ENCODE results near the gene MRPL14. TPM values are rescaled to one million over a fixed set of nuclear protein-coding genes. Genes with fewer than 3 reads are reported as not detected.
A peak's percentile ranks its signal among the peaks of the same experiment; 100 is the strongest.

The MRPL14 gene
- total and polyA plus RNA-seq, 9 of the 15 experiments (the other 6 are each of a cell fraction or from before 2014, with no cell fraction given) = 126 to 424 (median 165) TPM

GRCh38 chr6:44064089-44064947 lies 62.9 kb downstream of the MRPL14 start (continued):
- no peak for TF ChIP-seq E2F8 (IDR thresholded peaks at IDR 0.05; ENCODE audit: low read depth, partially characterized antibody)
- peak; percentile 78 for TF ChIP-seq L3MBTL2 (IDR thresholded peaks at IDR 0.05)
- TF ChIP-seq NR1H2 (CRISPR knock-in tag; IDR thresholded peaks at IDR 0.05) = no peak
- TF ChIP-seq ZNF609 (CRISPR knock-in tag; IDR thresholded peaks at IDR 0.05; ENCODE audit: borderline replicate concordance) = 0 out of 2 replicates have a peak, but pooled peaks have one; percentile 59
- TF ChIP-seq CREB3 (tag; conservative IDR thresholded peaks at IDR 0.05; ENCODE audit: low read depth) = 0 out of 2 replicates have a peak, but pooled peaks have one; percentile 20
- no peak for TF ChIP-seq SMAD1 (IDR thresholded peaks at IDR 0.05; ENCODE audit: low read depth, low read length, partially characterized antibody)
- peak; percentile 63 for TF ChIP-seq MTA2 (IDR thresholded peaks at IDR 0.05; ENCODE audit: low read depth)
- TF ChIP-seq SAFB (IDR thresholded peaks at IDR 0.05; ENCODE audit: borderline replicate concordance, low read depth, low read length) = no peak
- TF ChIP-seq PHF20 (IDR thresholded peaks at IDR 0.05; ENCODE audit: partially characterized antibody) = peak; percentile 40
- no peak for TF ChIP-seq ZFPM2 (CRISPR knock-in tag; IDR thresholded peaks at IDR 0.05)
- peak; percentile 53 for TF ChIP-seq RBBP5 (IDR thresholded peaks at IDR 0.05; ENCODE audit: borderline replicate concordance, insufficient read depth, low read length, poor library complexity, severe bottlenecking)
- TF ChIP-seq ZNF512 (tag; IDR thresholded peaks at IDR 0.05) = no peak
- TF ChIP-seq KAT7 (CRISPR knock-in tag; IDR thresholded peaks at IDR 0.05; ENCODE audit: borderline replicate concordance) = no peak; the same call in 1 of the 2 replicates
- TF ChIP-seq ZNF263 (CRISPR knock-in tag; IDR thresholded peaks at IDR 0.05; ENCODE audit: borderline replicate concordance) = no peak

Measured in K562 (cell line).